ENCODE measurements around the gene SCCPDH. TPM values are rescaled to one million over a fixed set of nuclear protein-coding genes. Genes with fewer than 3 reads are reported as not detected.

Gene SCCPDH
- polyA plus RNA-seq, 1 of the 3 experiments (the other 2 are of a cell fraction): 32.2 TPM

- 68% methylated on average over 3 of the region's 25 CpGs for WGBS (ENCODE audit: low lambda C conversion rate)
- POLR2A ChIA-PET: no interaction called here
- H3K79me2 ChIP-seq (ENCODE audit: insufficient read depth): no peaks in the 10 kb centered on the region
These were observed 68.4 kb downstream of the SCCPDH start for GRCh38 chr1:246792603-246793002.

GRCh38 chr1:246793356-246793896 lies 69.2 kb downstream of the SCCPDH start:
- H3K4me2 ChIP-seq: no peak overlapping the region
- H3K27me3 ChIP-seq (ENCODE audit: insufficient read depth): no peaks in the 10 kb centered on the region
- H3K4me1 ChIP-seq (ENCODE audit: control insufficient read depth in 1 of 2, insufficient read depth in 2 of 2, low read depth in 1 of 2, low read length in 1 of 2): peaks cover 0 to 5% of the 10 kb centered on the region in 2 experiments; a peak in 2 of 4 replicates
- no peaks in the 10 kb centered on the region for H3K36me3 ChIP-seq (replicated peaks in 1 of 2; ENCODE audit: control insufficient read depth in 1 of 2, insufficient read depth in 2 of 2, low read length in 1 of 2)
- CTCF ChIA-PET: no interaction called here
- 61% methylated on average over 5 of the region's 6 CpGs for WGBS (ENCODE audit: low lambda C conversion rate)
- H3K27ac ChIP-seq (ENCODE audit: low read depth in 2 of 2, low read length in 1 of 2): no peak overlapping the region
- POLR2A ChIA-PET: interaction anchor here (0.6 to 0.8 kb wide), 2 partner anchors 139 to 257 kb away, joined by 3 read pairs; partner anchors contain the start of gene AHCTF1
- no peaks in the 10 kb centered on the region for H3K9me3 ChIP-seq
- TF ChIP-seq NFIC (IDR thresholded peaks at IDR 0.05; ENCODE audit: borderline replicate concordance) (no peak), FOXM1 (IDR thresholded peaks at IDR 0.05; ENCODE audit: low read depth) (no peak), RAD21 (IDR thresholded peaks at IDR 0.05; ENCODE audit: low read length) (no peak), RXRA (IDR thresholded peaks at IDR 0.05; ENCODE audit: borderline replicate concordance, low read depth) (no peak)
- no peak overlapping the region for H3K9ac ChIP-seq
- DNase-seq: no peak
- H3F3A ChIP-seq (replicated peaks; ENCODE audit: insufficient read depth): no peaks in the 10 kb centered on the region
- H2AFZ ChIP-seq (ENCODE audit: low read depth): no peak overlapping the region
- no peaks in the 10 kb centered on the region for H3K9me2 ChIP-seq
- no peaks in the 10 kb centered on the region for H3K79me2 ChIP-seq (ENCODE audit: insufficient read depth)
- H3K4me3 ChIP-seq (ENCODE audit: low read depth in 2 of 2, low read length in 1 of 2): no peak overlapping the region
- H4K20me1 ChIP-seq (ENCODE audit: insufficient read depth): no peaks in the 10 kb centered on the region

More at GRCh38 chr1:246792603-246793002, 68.4 kb downstream of the SCCPDH start:
- H3K9me2 ChIP-seq: no peaks in the 10 kb centered on the region
- no peak overlapping the region for H3K9ac ChIP-seq
- no peaks in the 10 kb centered on the region for H3K27me3 ChIP-seq (ENCODE audit: insufficient read depth)
- CTCF ChIA-PET: no interaction called here
- H3K27ac ChIP-seq (ENCODE audit: low read depth in 2 of 2, low read length in 1 of 2): no peak overlapping the region
- no peaks in the 10 kb centered on the region for H3K36me3 ChIP-seq (replicated peaks in 1 of 2; ENCODE audit: control insufficient read depth in 1 of 2, insufficient read depth in 2 of 2, low read length in 1 of 2)
- no peak for TF ChIP-seq EP300 (IDR thresholded peaks at IDR 0.05; ENCODE audit: borderline replicate concordance in 1 of 2, low read depth in 1 of 2, low read length in 1 of 2)
- TF ChIP-seq YY1 (IDR thresholded peaks at IDR 0.05; ENCODE audit: low read depth): no peak
- TF ChIP-seq RAD21 (IDR thresholded peaks at IDR 0.05; ENCODE audit: low read length): no peak
- TF ChIP-seq RCOR1 (IDR thresholded peaks at IDR 0.05; ENCODE audit: low read length): no peak
- TF ChIP-seq TAF1 (IDR thresholded peaks at IDR 0.05; ENCODE audit: borderline replicate concordance, low read depth, low read length): no peak
- TF ChIP-seq GATA2 (CRISPR knock-in tag; IDR thresholded peaks at IDR 0.05): no peak
- no peaks in the 10 kb centered on the region for H3K9me3 ChIP-seq
- no peaks in the 10 kb centered on the region for H4K20me1 ChIP-seq (ENCODE audit: insufficient read depth)
- no peak overlapping the region for H3K4me3 ChIP-seq (ENCODE audit: low read depth in 2 of 2, low read length in 1 of 2)
- peaks cover 0 to 5% of the 10 kb centered on the region in 2 experiments; a peak in 2 of 4 replicates for H3K4me1 ChIP-seq (ENCODE audit: control insufficient read depth in 1 of 2, insufficient read depth in 2 of 2, low read depth in 1 of 2, low read length in 1 of 2)
- H3F3A ChIP-seq (replicated peaks; ENCODE audit: insufficient read depth): no peaks in the 10 kb centered on the region
- no peak overlapping the region for H2AFZ ChIP-seq (ENCODE audit: low read depth)
- no peak for DNase-seq
- no peak overlapping the region for H3K4me2 ChIP-seq

- no peaks in the 10 kb centered on the region for H3K27me3 ChIP-seq (ENCODE audit: insufficient read depth)
- no peaks in the 10 kb centered on the region for H4K20me1 ChIP-seq (ENCODE audit: insufficient read depth)
- no peaks in the 10 kb centered on the region for H3K79me2 ChIP-seq (ENCODE audit: insufficient read depth)
- H3F3A ChIP-seq (replicated peaks; ENCODE audit: insufficient read depth): no peaks in the 10 kb centered on the region
- DNase-seq: peak; percentile 56
- POLR2A ChIA-PET: interaction anchor here (0.8 kb wide), 1 partner anchor 138 kb away, joined by 3 read pairs; the partner anchor contains the start of gene AHCTF1
- no peak overlapping the region for H3K4me2 ChIP-seq
- no peaks in the 10 kb centered on the region for H3K36me3 ChIP-seq (replicated peaks in 1 of 2; ENCODE audit: control insufficient read depth in 1 of 2, insufficient read depth in 2 of 2, low read length in 1 of 2)
- no peak overlapping the region for H3K4me3 ChIP-seq (ENCODE audit: low read depth in 2 of 2, low read length in 1 of 2)
- H3K9me2 ChIP-seq: no peaks in the 10 kb centered on the region
- CTCF ChIA-PET: interaction anchor here (0.6 kb wide), 1 partner anchor 167 kb away, joined by 3 read pairs; no protein-coding TSS in a partner anchor
- H3K27ac ChIP-seq (ENCODE audit: low read depth in 2 of 2, low read length in 1 of 2): no peak overlapping the region
- no peak overlapping the region for H2AFZ ChIP-seq (ENCODE audit: low read depth)
- peaks cover 0 to 5% of the 10 kb centered on the region in 2 experiments; a peak in 2 of 4 replicates for H3K4me1 ChIP-seq (ENCODE audit: control insufficient read depth in 1 of 2, insufficient read depth in 2 of 2, low read depth in 1 of 2, low read length in 1 of 2)
- no peaks in the 10 kb centered on the region for H3K9me3 ChIP-seq
- 69% methylated on average over 16 of the region's 18 CpGs for WGBS (ENCODE audit: low lambda C conversion rate)
- no peak overlapping the region for H3K9ac ChIP-seq
- no peak for TF ChIP-seq RFX5 (IDR thresholded peaks at IDR 0.05; ENCODE audit: low read length)
- no peak for TF ChIP-seq SMC3 (IDR thresholded peaks at IDR 0.05; ENCODE audit: low read depth, low read length)
- TF ChIP-seq EZH2phosphoT487 (IDR thresholded peaks at IDR 0.05; ENCODE audit: borderline replicate concordance, low read depth): no peak
- no peak for TF ChIP-seq POLR2AphosphoS5 (IDR thresholded peaks at IDR 0.05; ENCODE audit: low read depth, low read length)
- TF ChIP-seq ELF1 (IDR thresholded peaks at IDR 0.05): no peak
- TF ChIP-seq REST (IDR thresholded peaks at IDR 0.05; ENCODE audit: low read depth, low read length): no peak
- TF ChIP-seq FOXJ3 (CRISPR knock-in tag; IDR thresholded peaks at IDR 0.05): no peak
- no peak for TF ChIP-seq TAF1 (IDR thresholded peaks at IDR 0.05; ENCODE audit: borderline replicate concordance, low read depth, low read length)
- TF ChIP-seq SIN3A (IDR thresholded peaks at IDR 0.05; ENCODE audit: borderline replicate concordance, low read depth, low read length): no peak
- no peak for TF ChIP-seq MXI1 (IDR thresholded peaks at IDR 0.05; ENCODE audit: low read depth, low read length)
- no peak for TF ChIP-seq MEF2A (IDR thresholded peaks at IDR 0.05; ENCODE audit: borderline replicate concordance, low read depth)
These were observed 70.0 kb downstream of the SCCPDH start for GRCh38 chr1:246794048-246794827.
